H1 (cell line): ENCODE data around the gene PLCB3. TPM values are rescaled to one million over a fixed set of nuclear protein-coding genes. Genes with fewer than 3 reads are reported as not detected.
A peak's percentile ranks its signal among the peaks of the same experiment; 100 is the strongest.

Source experiments
- CTCF ChIA-PET: fragments of 300-600 bp; sonication (Branson Sonifier 250); formaldehyde crosslinking; loops from one replicate; lab custom pipeline; 2021; ENCODE audit not compliant: partially characterized antibody; lab: Charles Lee
- POLR2A ChIA-PET: fragments of 300-600 bp; sonication (Branson Sonifier 250); formaldehyde crosslinking; loops from one replicate; lab custom pipeline; 2021; ENCODE audit warnings: inconsistent platforms; ENCODE audit not compliant: partially characterized antibody; lab: Charles Lee
- DNase-seq, 2 experiments: peaks; one replicate each; pipeline versions ENCODE4 v3.0.0 to v3.0.0-alpha.2; 2010 to 2022; ENCODE audit warnings: low spot score in 2 of 2, low read depth in 1 of 2, mixed read lengths in 1 of 2
- FAIRE-seq: peaks from 2 replicates; lab custom pipeline; 2011; peaks lifted over from hg19 to GRCh38; lab: Jason Lieb, UNC
- H2AFZ ChIP-seq: 2 replicates; pipeline ENCODE4 v1.8.1; 2012; ENCODE audit warnings: low read length, inconsistent platforms
- H2AK5ac ChIP-seq: 2 replicates; pipeline ENCODE4 v1.6.1; 2013; ENCODE audit warnings: low read depth, low read length
- H2BK120ac ChIP-seq: replicated peaks from 2 replicates; pipeline ENCODE3; 2013; ENCODE audit warnings: low read depth, low read length, inconsistent platforms
- H2BK12ac ChIP-seq: 2 replicates; pipeline ENCODE4 v1.6.1; 2013; ENCODE audit warnings: low read depth, low read length
- H2BK15ac ChIP-seq: 2 replicates; pipeline ENCODE4 v1.6.1; 2013; ENCODE audit warnings: low read length
- H2BK20ac ChIP-seq: 2 replicates; pipeline ENCODE4 v1.6.1; 2013; ENCODE audit warnings: low read length
- H2BK5ac ChIP-seq: 2 replicates; pipeline ENCODE4 v1.6.1; 2013; ENCODE audit warnings: low read depth, low read length
- H3K14ac ChIP-seq: 2 replicates; pipeline ENCODE4 v1.6.1; 2013; ENCODE audit warnings: inconsistent platforms; ENCODE audit not compliant: insufficient read length
- H3K18ac ChIP-seq: 2 replicates; pipeline ENCODE4 v1.6.1; 2013; ENCODE audit warnings: low read length; ENCODE audit errors: extremely low read depth
- H3K23ac ChIP-seq: 2 replicates; pipeline ENCODE4 v1.6.1; 2013; ENCODE audit warnings: inconsistent platforms; ENCODE audit not compliant: insufficient read length
- H3K23me2 ChIP-seq: 2 replicates; pipeline ENCODE4 v1.6.1; 2013; ENCODE audit warnings: low read depth, low read length
- H3K27ac ChIP-seq: 2 replicates; pipeline ENCODE4 v1.6.1; 2011; ENCODE audit warnings: low read depth, low read length, inconsistent platforms
- H3K27me3 ChIP-seq, 4 experiments: replicated peaks in 1 of 4; 1 replicate in 1 of 4; 2 replicates in 3 of 4; pipeline versions ENCODE4 v1.6.1 to v1.8.1; 2011 to 2013; ENCODE audit warnings: low read length in 3 of 4, mild to moderate bottlenecking in 3 of 4, inconsistent platforms in 2 of 4, mixed read lengths in 2 of 4, moderate library complexity in 1 of 4; ENCODE audit not compliant: control insufficient read depth in 3 of 4, insufficient read depth in 3 of 4; ENCODE audit errors: extremely low read depth in 1 of 4
- H3K36me3 ChIP-seq, 4 experiments: 2 replicates each; pipeline versions ENCODE4 v1.6.1 to v1.8.1; 2011 to 2013; ENCODE audit warnings: mild to moderate bottlenecking in 4 of 4, low read length in 3 of 4, moderate library complexity in 2 of 4, control low read depth in 1 of 4, inconsistent platforms in 1 of 4; ENCODE audit not compliant: insufficient read depth in 4 of 4, control insufficient read depth in 2 of 4
- H3K4ac ChIP-seq: replicated peaks from 2 replicates; pipeline ENCODE3; 2013; ENCODE audit warnings: low read length, low read depth, mixed read lengths, inconsistent platforms; ENCODE audit not compliant: insufficient read length
- H3K4me1 ChIP-seq, 4 experiments: replicated peaks in 1 of 4; 1 replicate in 1 of 4; 2 replicates in 3 of 4; pipeline versions ENCODE4 v1.6.1 to v1.8.1; 2011 to 2013; ENCODE audit warnings: low read length in 3 of 4, inconsistent platforms in 2 of 4, mixed read lengths in 1 of 4; ENCODE audit not compliant: insufficient read depth in 4 of 4, control insufficient read depth in 3 of 4
- H3K4me2 ChIP-seq, 2 experiments: 2 replicates each; pipeline versions ENCODE4 v1.6.1 to v1.8.1; 2011 to 2013; ENCODE audit warnings: low read depth in 2 of 2, low read length in 2 of 2, control low read depth in 1 of 2, inconsistent platforms in 1 of 2, mild to moderate bottlenecking in 1 of 2; ENCODE audit not compliant: insufficient read depth in 1 of 2
- H3K4me3 ChIP-seq, 4 experiments: fragments of 200-600, 300-600 bp in 1 of 4; sonication (generic), shearing (Covaris generic), sonication (Bioruptor Twin) in 1 of 4; 2 replicates each; pipeline versions ENCODE4 v1.5.1 to v1.8.1; 2011 to 2016; ENCODE audit warnings: low read length in 4 of 4, low read depth in 3 of 4, control low read depth in 2 of 4, inconsistent platforms in 2 of 4, mild to moderate bottlenecking in 2 of 4, mixed read lengths in 1 of 4, moderate library complexity in 1 of 4; ENCODE audit not compliant: insufficient read depth in 2 of 4; ENCODE audit errors: extremely low read depth in 1 of 4
- H3K56ac ChIP-seq: replicated peaks from 2 replicates; pipeline ENCODE3; 2013; ENCODE audit warnings: low read depth, mild to moderate bottlenecking, mixed read lengths, low read length, inconsistent platforms; ENCODE audit not compliant: insufficient read length
- H3K79me1 ChIP-seq: 2 replicates; pipeline ENCODE4 v1.6.1; 2013; ENCODE audit warnings: low read depth, low read length, control low read depth
- H3K79me2 ChIP-seq, 2 experiments: 2 replicates each; pipeline versions ENCODE4 v1.6.1 to v1.8.1; 2012 to 2013; ENCODE audit warnings: low read length in 2 of 2, mild to moderate bottlenecking in 2 of 2, inconsistent platforms in 1 of 2; ENCODE audit not compliant: insufficient read depth in 2 of 2, control insufficient read depth in 1 of 2
- H3K9ac ChIP-seq, 4 experiments: replicated peaks in 1 of 4; 1 replicate in 1 of 4; 2 replicates in 3 of 4; pipeline versions ENCODE4 v1.6.1 to v1.8.1; 2011 to 2013; ENCODE audit warnings: low read depth in 3 of 4, low read length in 3 of 4, control low read depth in 2 of 4, mild to moderate bottlenecking in 2 of 4, moderate library complexity in 2 of 4, inconsistent platforms in 1 of 4; ENCODE audit errors: extremely low read depth in 1 of 4
- H3K9me3 ChIP-seq, 2 experiments: 2 replicates each; pipeline versions ENCODE4 v1.6.1 to v1.8.1; 2012 to 2013; ENCODE audit warnings: mild to moderate bottlenecking in 2 of 2, moderate library complexity in 2 of 2, control low read depth in 1 of 2, inconsistent platforms in 1 of 2, low read depth in 1 of 2, low read length in 1 of 2, mixed read lengths in 1 of 2; ENCODE audit not compliant: insufficient read depth in 2 of 2
- H4K20me1 ChIP-seq, 2 experiments: replicated peaks in 1 of 2; 2 replicates each; pipeline versions ENCODE3 to v1.8.1; 2011 to 2013; ENCODE audit warnings: inconsistent platforms in 2 of 2, low read length in 2 of 2, mild to moderate bottlenecking in 1 of 2; ENCODE audit not compliant: insufficient read depth in 2 of 2, control insufficient read depth in 1 of 2
- H4K5ac ChIP-seq: 2 replicates; pipeline ENCODE4 v1.6.1; 2013; ENCODE audit warnings: low read length, low read depth, mixed read lengths, inconsistent platforms; ENCODE audit not compliant: insufficient read length
- H4K8ac ChIP-seq: 2 replicates; pipeline ENCODE4 v1.8.0; 2013; ENCODE audit warnings: mild to moderate bottlenecking, moderate library complexity, low read length, inconsistent platforms; ENCODE audit not compliant: insufficient read depth; ENCODE audit errors: extremely low read depth
- H4K91ac ChIP-seq: replicated peaks from 2 replicates; pipeline ENCODE3; 2013; ENCODE audit warnings: low read length, mixed read lengths, inconsistent platforms; ENCODE audit not compliant: insufficient read length
- CHD1 ChIP-seq: IDR thresholded peaks from 2 replicates; pipeline ENCODE4 v1.6.1; 2012; ENCODE audit warnings: low read depth, low read length, improper control_type of control experiment
- GTF2F1 ChIP-seq: IDR thresholded peaks from 2 replicates; pipeline ENCODE4 v1.6.1; 2012; ENCODE audit warnings: low read depth, low read length, improper control_type of control experiment, borderline replicate concordance
- MAFK ChIP-seq: IDR thresholded peaks from 2 replicates; pipeline ENCODE4 v1.6.1; 2012; ENCODE audit warnings: low read depth, mild to moderate bottlenecking, improper control_type of control experiment, low read length
- PHF8 ChIP-seq: fragments of 200-600 bp; sonication (generic); conservative IDR thresholded peaks from 2 replicates; pipeline ENCODE4 v1.7.1; 2012; ENCODE audit warnings: low read depth, mild to moderate bottlenecking, inconsistent platforms, low read length, moderate library complexity
- RAD21 ChIP-seq, 2 experiments: IDR thresholded peaks in 1 of 2; conservative IDR thresholded peaks in 1 of 2; 2 replicates each; pipeline ENCODE4 v1.6.1; 2011; ENCODE audit warnings: low read depth in 2 of 2, low read length in 2 of 2, improper control_type of control experiment in 1 of 2, inconsistent platforms in 1 of 2, mild to moderate bottlenecking in 1 of 2, moderate library complexity in 1 of 2
- SIRT6 ChIP-seq: IDR thresholded peaks from one replicate; pipeline ENCODE4 v1.7.1; 2012; ENCODE audit warnings: low read length, inconsistent platforms
- WGBS, 2 experiments: shearing (Covaris generic) in 1 of 2; methylation state at CpG; one replicate each; pipeline versions ENCODE4 v1.1.6 to v1.1.7; 2013 to 2015; ENCODE audit warnings: low lambda C conversion rate in 2 of 2, mixed read lengths in 2 of 2, inconsistent platforms in 1 of 2, low coverage in 1 of 2, missing lambda C conversion rate in 1 of 2; ENCODE audit not compliant: insufficient replicate concordance in 2 of 2, insufficient coverage in 1 of 2, insufficient read length in 1 of 2; ENCODE audit errors: extremely low coverage in 1 of 2, missing lambda C conversion rate in 1 of 2; 5-methylcytosine and 5-hydroxymethylcytosine counted together
- polyA plus RNA-seq, 7 experiments: library from polyadenylated mRNA; depleted of rRNA in 3 of 7; stranded (reverse) in 5 of 7; unstranded in 2 of 7; fragments of >200 nt in 5 of 7; fragments of 200-250 nt in 2 of 7; gene quantifications; 1 replicate in 5 of 7; 2 replicates in 1 of 7; 4 replicates in 1 of 7; pipeline versions ENCODE4 v1.2.1 to v1.2.3, GENCODE V29; 2011 to 2013; ENCODE audit warnings: missing spikeins in 2 of 7, mixed read lengths in 2 of 7
- total RNA-seq: library from RNA; stranded (reverse); fragmentation: NEBNext Ultra II Directional; extraction: Animal tissue kit (Norgen Biotek cat#: 25700); gene quantifications from 2 replicates; pipeline ENCODE4 v1.2.1, GENCODE V29; 2021
- TF ChIP-seq, protein P1 (sequence below), 3 experiments: IDR thresholded peaks; 1 replicate in 2 of 3; 2 replicates in 1 of 3; pipeline versions ENCODE4 v1.5.1 to v1.6.1; 2011; ENCODE audit warnings: low read length in 3 of 3, mild to moderate bottlenecking in 3 of 3, inconsistent platforms in 2 of 3, low read depth in 1 of 3, moderate library complexity in 1 of 3; ENCODE audit not compliant: insufficient read depth in 1 of 3; ENCODE audit errors: control extremely low read depth in 1 of 3

The PLCB3 gene
- total and polyA plus RNA-seq, 2 of the 8 experiments (the other 6 are each of a cell fraction or from before 2014, with no cell fraction given), result 47.2 to 104 TPM

DNA sequence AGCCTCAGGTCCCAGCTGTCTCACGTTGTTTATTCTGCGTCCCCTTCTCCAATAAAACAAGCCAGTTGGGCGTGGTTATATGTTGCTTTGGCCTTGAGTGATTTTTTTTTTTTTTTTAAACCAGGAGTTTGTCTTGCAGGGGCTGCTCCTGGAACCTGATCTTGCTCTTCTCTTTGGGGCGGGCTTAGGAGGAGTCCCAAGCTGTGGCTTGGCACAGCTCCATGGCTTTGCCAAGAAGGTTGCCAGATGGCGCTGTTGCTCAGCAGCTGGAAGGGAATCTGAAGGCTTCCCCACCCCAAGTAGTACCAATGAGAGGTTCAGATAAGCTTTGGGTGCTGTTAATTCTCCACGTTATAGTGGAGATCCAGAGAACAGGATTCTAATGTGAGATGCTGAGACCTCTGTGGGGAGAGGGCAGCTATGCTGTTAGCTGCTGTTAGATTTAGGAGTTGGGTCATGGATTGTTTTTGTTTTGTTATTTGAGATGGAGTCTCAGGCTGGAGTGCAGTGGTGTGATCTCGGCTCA lies 46.8 kb upstream of the PLCB3 start:
- FAIRE-seq (peak; percentile 48), DNase-seq (peak; percentile 53 to 80)
- no peak overlapping the region for H4K8ac ChIP-seq
- H2AFZ ChIP-seq, result no peak overlapping the region
- no peak overlapping the region for H2BK12ac ChIP-seq
- H3K79me1 ChIP-seq, result no peaks in the 10 kb centered on the region
- H4K5ac ChIP-seq, result no peak overlapping the region
- H3K27me3 ChIP-seq, result no peaks in the 10 kb centered on the region; a peak in 1 of 7 replicates
- peaks cover 5 to 21% of the 10 kb centered on the region in 2 experiments for H4K20me1 ChIP-seq
- H3K18ac ChIP-seq, result no peak overlapping the region
- H2BK120ac ChIP-seq, result no peak overlapping the region
- H3K4me1 ChIP-seq, result peaks cover 0 to 5% (median 0%) of the 10 kb centered on the region in 4 experiments; a peak in 3 of 7 replicates
- H3K23me2 ChIP-seq, result no peaks in the 10 kb centered on the region; the same call in 1 of the 2 replicates
- H3K4ac ChIP-seq, result no peak overlapping the region
- ChIA-PET CTCF (interaction anchor here (0.7 to 7.4 kb wide), 31 partner anchors 9 to 209 kb away, joined by 3 to 68 read pairs (median 6); partner anchors contain the start of genes DNAJC4, ESRRA, NUDT22 and PLCB3), POLR2A (interaction anchor here (0.7 to 18.4 kb wide), 8 partner anchors 16 to 99 kb away, joined by 3 to 253 read pairs (median 23); partner anchors contain the start of genes MACROD1, NUDT22, PPP1R14B and STIP1)
- TF ChIP-seq PHF8, result no peak
- TF ChIP-seq, protein P1, sequence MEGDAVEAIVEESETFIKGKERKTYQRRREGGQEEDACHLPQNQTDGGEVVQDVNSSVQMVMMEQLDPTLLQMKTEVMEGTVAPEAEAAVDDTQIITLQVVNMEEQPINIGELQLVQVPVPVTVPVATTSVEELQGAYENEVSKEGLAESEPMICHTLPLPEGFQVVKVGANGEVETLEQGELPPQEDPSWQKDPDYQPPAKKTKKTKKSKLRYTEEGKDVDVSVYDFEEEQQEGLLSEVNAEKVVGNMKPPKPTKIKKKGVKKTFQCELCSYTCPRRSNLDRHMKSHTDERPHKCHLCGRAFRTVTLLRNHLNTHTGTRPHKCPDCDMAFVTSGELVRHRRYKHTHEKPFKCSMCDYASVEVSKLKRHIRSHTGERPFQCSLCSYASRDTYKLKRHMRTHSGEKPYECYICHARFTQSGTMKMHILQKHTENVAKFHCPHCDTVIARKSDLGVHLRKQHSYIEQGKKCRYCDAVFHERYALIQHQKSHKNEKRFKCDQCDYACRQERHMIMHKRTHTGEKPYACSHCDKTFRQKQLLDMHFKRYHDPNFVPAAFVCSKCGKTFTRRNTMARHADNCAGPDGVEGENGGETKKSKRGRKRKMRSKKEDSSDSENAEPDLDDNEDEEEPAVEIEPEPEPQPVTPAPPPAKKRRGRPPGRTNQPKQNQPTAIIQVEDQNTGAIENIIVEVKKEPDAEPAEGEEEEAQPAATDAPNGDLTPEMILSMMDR (IDR thresholded peaks at IDR 0.05; ENCODE audit: control extremely low read depth in 1 of 3, insufficient read depth in 1 of 3, low read depth in 1 of 3, low read length in 3 of 3), result peak; percentile 79 to 90 (median 81)
- peak; percentile 80 to 88 for TF ChIP-seq RAD21 (IDR thresholded peaks at IDR 0.05 in 1 of 2, conservative IDR thresholded peaks at IDR 0.05 in 1 of 2; ENCODE audit: low read depth in 2 of 2, low read length in 2 of 2)
- TF ChIP-seq CHD1, result no peak
- TF ChIP-seq MAFK, result no peak
- no peak for TF ChIP-seq SIRT6
- TF ChIP-seq GTF2F1, result no peak
- H3K27ac ChIP-seq, result no peak overlapping the region
- no peak overlapping the region for H3K4me3 ChIP-seq
- no peak overlapping the region for H3K23ac ChIP-seq
- H3K14ac ChIP-seq, result no peak overlapping the region
- 73% methylated on average over 7 of the region's 7 CpGs; no CpG with 5 or more reads in 1 of the 2 experiments for WGBS, 2 experiments
- no peaks in the 10 kb centered on the region for H3K9me3 ChIP-seq
- H3K4me2 ChIP-seq, result no peak overlapping the region
- no peak overlapping the region; the same call in 1 of the 2 replicates for H2BK15ac ChIP-seq
- no peaks in the 10 kb centered on the region for H3K79me2 ChIP-seq
- H2BK20ac ChIP-seq, result no peak overlapping the region
- no peak overlapping the region for H2AK5ac ChIP-seq
- peaks cover 41 to 62% (median 54%) of the 10 kb centered on the region in 4 experiments for H3K36me3 ChIP-seq
- H4K91ac ChIP-seq, result no peak overlapping the region
- H3K9ac ChIP-seq, result no peak overlapping the region; a peak in 1 of 7 replicates
- no peak overlapping the region for H2BK5ac ChIP-seq
- no peak overlapping the region for H3K56ac ChIP-seq
